Loucy (cell line): ENCODE data around the gene ZMYND8.

Source experiments
- CTCF ChIP-seq: fragments of 200-600 bp; sonication (generic); conservative IDR thresholded peaks from 2 replicates; pipeline ENCODE4 v1.5.1; 2014; ENCODE audit warnings: mild to moderate bottlenecking, antibody characterized with exemption, low read length
- EZH2phosphoT487 ChIP-seq: fragments of 200-600 bp; IDR thresholded peaks from 2 replicates; pipeline ENCODE4 v1.6.1; 2018; ENCODE audit warnings: antibody characterized with exemption, mild to moderate bottlenecking, moderate library complexity, borderline replicate concordance

DNA sequence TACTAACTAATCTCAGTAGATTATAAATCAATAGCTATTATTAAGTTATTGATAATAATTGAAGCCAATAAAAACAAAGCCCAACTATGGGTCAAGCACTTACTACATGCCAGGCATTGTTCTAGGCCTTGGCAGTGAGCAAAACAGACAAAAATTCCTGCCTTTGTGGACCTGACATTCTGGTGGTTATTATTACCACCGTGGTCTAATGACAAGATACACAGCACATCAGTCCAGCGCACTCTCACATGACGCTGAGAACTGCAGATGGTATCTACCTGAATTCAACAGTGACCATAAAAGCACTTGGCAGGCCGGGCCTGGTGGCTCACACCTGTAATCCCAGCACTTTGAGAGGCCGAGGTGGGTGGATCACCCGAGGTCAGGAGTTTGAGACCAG, 121.4 kb downstream of the ZMYND8 start:
- no peak for TF ChIP-seq CTCF
- TF ChIP-seq EZH2phosphoT487, result no peak
